ENCODE data around the gene DHRSX.
"Not testable (repeated sequence)": the region's sequence is repeated elsewhere in the genome, so short reads cannot be mapped to it uniquely, and the experiment has no call there.

The DHRSX gene

DNA sequence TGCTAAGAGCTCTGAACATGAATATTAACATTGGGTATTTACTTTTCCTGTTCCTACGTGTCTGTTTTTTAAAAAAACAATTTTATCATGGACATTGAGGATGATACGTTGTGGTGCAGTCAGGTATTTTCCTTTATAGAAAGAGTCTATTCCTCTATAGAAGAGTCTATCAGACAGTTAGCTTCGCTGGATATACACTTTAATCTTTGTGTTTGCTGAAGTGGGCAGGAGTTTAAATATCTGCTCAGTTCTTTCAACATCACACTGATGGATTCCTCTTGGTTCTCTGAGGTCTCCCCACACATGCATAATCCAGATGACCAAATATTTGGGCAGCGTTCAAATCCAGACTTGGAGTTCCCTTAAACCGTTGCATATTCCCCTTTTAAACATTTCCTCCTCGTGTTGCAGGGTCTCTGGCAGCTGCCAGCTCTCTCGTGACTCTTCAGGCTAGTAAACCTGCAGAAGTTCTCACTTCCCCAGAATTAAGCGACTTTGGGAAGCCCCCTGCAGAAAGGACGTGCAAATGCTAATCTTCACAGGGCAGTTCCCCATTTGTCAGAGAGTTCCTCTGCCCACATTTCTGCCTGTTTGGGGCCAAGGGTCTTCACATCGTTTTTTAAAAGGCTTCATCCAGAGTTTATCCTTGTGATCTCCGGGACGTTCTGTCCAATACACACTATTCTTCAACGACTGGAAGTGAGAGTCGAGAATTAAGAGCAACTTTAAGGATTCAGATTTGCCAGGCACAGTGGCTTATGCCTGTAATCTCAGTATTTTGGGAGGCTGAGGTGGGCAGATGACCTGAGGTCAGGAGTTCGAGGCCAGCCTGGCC, 20.5 kb upstream of the DHRSX start:
- no peak for TF ChIP-seq CTCF (IDR thresholded peaks at IDR 0.05; ENCODE audit: insufficient read depth, low read length, missing control alignments)
- CTCF ChIA-PET = no interaction called here
- no peak overlapping the region for H3K4me3 ChIP-seq (ENCODE audit: low read depth, low read length)
- POLR2A ChIA-PET = no interaction called here
- no peak for DNase-seq (ENCODE audit: low read depth, low spot score)

DNA sequence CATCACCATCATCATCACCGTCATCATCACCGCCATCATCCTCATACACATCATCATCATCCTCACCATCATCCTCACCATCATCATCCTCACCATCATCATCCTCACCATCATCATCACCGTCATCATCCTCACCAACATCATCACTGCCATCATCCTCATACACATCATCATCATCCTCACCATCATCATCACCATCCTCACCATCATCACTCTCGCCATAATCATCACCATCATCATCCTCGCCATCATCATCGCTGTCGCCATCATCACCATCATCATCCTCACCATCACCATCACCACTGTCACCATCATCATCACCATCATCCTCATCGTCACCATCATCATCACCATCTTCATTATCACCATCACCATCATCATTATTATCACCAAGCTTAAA, 19.8 kb upstream of the DHRSX start:
- H3K4me3 ChIP-seq (ENCODE audit: low read depth, low read length) = no peak overlapping the region
- TF ChIP-seq CTCF (IDR thresholded peaks at IDR 0.05; ENCODE audit: insufficient read depth, low read length, missing control alignments) = no peak
- CTCF ChIA-PET = no interaction called here
- POLR2A ChIA-PET = no interaction called here
- no peak for DNase-seq (ENCODE audit: low read depth, low spot score)

DNA sequence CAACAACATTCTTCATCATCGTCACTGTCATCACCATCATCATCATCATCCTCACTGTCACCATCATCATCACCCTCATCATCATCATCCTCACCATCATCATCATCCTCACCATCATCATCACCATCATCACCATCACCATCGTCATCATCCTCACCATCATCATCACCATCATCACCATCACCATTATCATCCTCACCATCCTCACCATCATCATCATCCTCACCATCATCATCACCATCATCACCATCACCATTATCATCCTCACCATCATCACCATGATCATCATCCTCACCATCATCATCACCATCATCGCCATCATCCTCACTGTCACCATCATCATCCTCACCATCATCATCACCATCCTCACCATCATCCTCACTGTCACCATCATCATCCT, 18.9 kb upstream of the DHRSX start:
- H3K4me3 ChIP-seq (ENCODE audit: low read depth, low read length); CTCF ChIA-PET; DNase-seq (ENCODE audit: low read depth, low spot score); POLR2A ChIA-PET: not testable (repeated sequence)

- DNase-seq (ENCODE audit: low read depth, low spot score) = no peak
- ChIA-PET POLR2A (no interaction called here), CTCF (no interaction called here)
- no peak overlapping the region for H3K4me3 ChIP-seq (ENCODE audit: low read depth, low read length)
- TF ChIP-seq CTCF (IDR thresholded peaks at IDR 0.05; ENCODE audit: insufficient read depth, low read length, missing control alignments) = no peak
Observed at GRCh38 chrX:2517055-2517454, 16.3 kb upstream of the DHRSX start.

GRCh38 chrX:2516623-2517022, 15.8 kb upstream of the DHRSX start:
- no peak overlapping the region for H3K4me3 ChIP-seq (ENCODE audit: low read depth, low read length)
- no peak for DNase-seq (ENCODE audit: low read depth, low spot score)
- ChIA-PET CTCF (no interaction called here), POLR2A (no interaction called here)
- TF ChIP-seq CTCF (IDR thresholded peaks at IDR 0.05; ENCODE audit: insufficient read depth, low read length, missing control alignments) = no peak

DNA sequence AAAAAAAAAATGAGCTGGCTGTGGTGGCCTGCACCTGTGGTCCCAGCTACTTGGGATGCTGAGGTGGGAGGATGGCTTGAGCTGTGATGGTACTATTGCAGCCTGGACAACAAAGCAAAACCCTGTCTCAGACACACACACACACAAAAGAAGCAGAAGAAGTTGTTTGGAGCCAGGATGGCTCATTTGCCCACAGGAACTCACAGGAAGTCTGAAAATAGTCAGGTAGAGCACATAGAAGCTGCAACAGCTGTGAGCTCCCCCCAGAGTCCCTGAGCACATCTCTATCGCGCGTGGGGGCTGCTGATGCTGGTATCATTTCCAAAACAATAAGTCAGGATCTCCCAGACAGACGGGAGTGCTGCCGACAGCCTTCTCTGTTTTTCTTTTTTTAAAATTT, 13.4 kb upstream of the DHRSX start:
- POLR2A ChIA-PET = no interaction called here
- no peak overlapping the region for H3K4me3 ChIP-seq (ENCODE audit: low read depth, low read length)
- CTCF ChIA-PET = no interaction called here
- no peak for DNase-seq (ENCODE audit: low read depth, low spot score)
- no peak for TF ChIP-seq CTCF (IDR thresholded peaks at IDR 0.05; ENCODE audit: insufficient read depth, low read length, missing control alignments)

DNA sequence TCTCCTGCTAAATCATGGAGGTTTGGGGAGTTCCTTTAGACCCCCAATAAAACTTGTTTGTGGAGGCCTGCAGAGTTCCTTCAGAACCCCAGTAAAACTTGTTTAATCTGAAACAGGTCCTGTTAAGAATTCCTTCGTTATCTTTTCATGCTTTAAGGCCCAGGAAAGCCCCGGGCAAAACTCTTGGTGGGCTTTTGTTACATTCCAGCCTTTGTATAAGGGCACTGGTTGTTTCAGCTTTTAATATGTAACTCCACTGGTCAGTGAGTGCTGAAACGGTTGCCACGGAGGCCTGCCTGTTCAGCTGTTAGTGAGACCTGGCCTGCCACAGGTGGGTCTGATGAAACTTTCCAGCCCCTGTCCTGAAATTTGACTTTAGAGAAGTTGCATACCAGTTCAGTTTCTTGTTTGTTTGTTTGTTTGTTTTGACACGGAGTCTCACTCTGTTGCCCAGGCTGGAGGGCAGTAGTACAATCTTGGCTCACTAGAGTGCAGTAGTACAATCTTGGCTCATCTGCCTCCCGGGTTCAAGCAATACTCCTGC, 12.4 kb upstream of the DHRSX start:
- DNase-seq (ENCODE audit: low read depth, low spot score) = no peak
- no peak for TF ChIP-seq CTCF (IDR thresholded peaks at IDR 0.05; ENCODE audit: insufficient read depth, low read length, missing control alignments)
- no peak overlapping the region for H3K4me3 ChIP-seq (ENCODE audit: low read depth, low read length)
- ChIA-PET CTCF (no interaction called here), POLR2A (no interaction called here)
